Measurements from ENCODE around the gene UBAP1. TPM values are rescaled to one million over a fixed set of nuclear protein-coding genes. Genes with fewer than 3 reads are reported as not detected.

Gene UBAP1
- total and polyA plus RNA-seq, 2 experiments from 2014 or later: 17.4 to 20.7 TPM

GRCh38 chr9:34176089-34176488 lies 2.8 kb upstream of the UBAP1 start:
- Histone ChIP-seq H3K4me3 (no peak overlapping the region), H3K27me3 (ENCODE audit: insufficient read depth) (no peaks in the 10 kb centered on the region), H4K20me1 (replicated peaks; ENCODE audit: insufficient read depth) (peaks cover 5% of the 10 kb centered on the region; the same call in 1 of the 2 replicates), H2AFZ (no peak overlapping the region), H3K4me1 (ENCODE audit: insufficient read depth) (no peaks in the 10 kb centered on the region), H3K27ac (ENCODE audit: low read depth) (no peak overlapping the region), H3F3A (replicated peaks; ENCODE audit: low read depth) (no peaks in the 10 kb centered on the region), H3K4me2 (no peak overlapping the region), H3K9me2 (ENCODE audit: insufficient read depth) (no peaks in the 10 kb centered on the region), H3K79me2 (replicated peaks; ENCODE audit: insufficient read depth) (peaks cover 26% of the 10 kb centered on the region), H3K36me3 (ENCODE audit: insufficient read depth) (no peaks in the 10 kb centered on the region)
- ATAC-seq (no peak), DNase-seq (ENCODE audit: low spot score) (no peak)
- Mint-ChIP-seq H3K4me3 (no peak overlapping the region), H3K27ac (no peak overlapping the region), H3K27me3 (ENCODE audit: insufficient read depth, low read depth, poor library complexity) (peaks cover 11% of the 10 kb centered on the region), H3K36me3 (ENCODE audit: low read depth) (no peaks in the 10 kb centered on the region), H3K9me3 (no peaks in the 10 kb centered on the region), H3K4me1 (no peaks in the 10 kb centered on the region)
- no peak for TF ChIP-seq ETS1 (IDR thresholded peaks at IDR 0.05)
- TF ChIP-seq CREB1 (CRISPR knock-in tag; IDR thresholded peaks at IDR 0.05; ENCODE audit: low read depth): no peak
- no peak for TF ChIP-seq ZNF331 (CRISPR knock-in tag; IDR thresholded peaks at IDR 0.05; ENCODE audit: low read depth)
- TF ChIP-seq ZNF114 (CRISPR knock-in tag; IDR thresholded peaks at IDR 0.05): no peak
- no peak for TF ChIP-seq NANOG (IDR thresholded peaks at IDR 0.05; ENCODE audit: borderline replicate concordance)
- no peak for TF ChIP-seq REST (IDR thresholded peaks at IDR 0.05; ENCODE audit: unreplicated experiment)
- no peak for TF ChIP-seq POLR2AphosphoS5 (IDR thresholded peaks at IDR 0.05; ENCODE audit: low read depth)
- TF ChIP-seq STAT1 (IDR thresholded peaks at IDR 0.05; ENCODE audit: unreplicated experiment): no peak
- no peak for TF ChIP-seq EZH2phosphoT487 (IDR thresholded peaks at IDR 0.05; ENCODE audit: unreplicated experiment)
- TF ChIP-seq CTCF (conservative IDR thresholded peaks at IDR 0.05; ENCODE audit: low read depth in 2 of 2): no peak
- TF ChIP-seq, protein P1, sequence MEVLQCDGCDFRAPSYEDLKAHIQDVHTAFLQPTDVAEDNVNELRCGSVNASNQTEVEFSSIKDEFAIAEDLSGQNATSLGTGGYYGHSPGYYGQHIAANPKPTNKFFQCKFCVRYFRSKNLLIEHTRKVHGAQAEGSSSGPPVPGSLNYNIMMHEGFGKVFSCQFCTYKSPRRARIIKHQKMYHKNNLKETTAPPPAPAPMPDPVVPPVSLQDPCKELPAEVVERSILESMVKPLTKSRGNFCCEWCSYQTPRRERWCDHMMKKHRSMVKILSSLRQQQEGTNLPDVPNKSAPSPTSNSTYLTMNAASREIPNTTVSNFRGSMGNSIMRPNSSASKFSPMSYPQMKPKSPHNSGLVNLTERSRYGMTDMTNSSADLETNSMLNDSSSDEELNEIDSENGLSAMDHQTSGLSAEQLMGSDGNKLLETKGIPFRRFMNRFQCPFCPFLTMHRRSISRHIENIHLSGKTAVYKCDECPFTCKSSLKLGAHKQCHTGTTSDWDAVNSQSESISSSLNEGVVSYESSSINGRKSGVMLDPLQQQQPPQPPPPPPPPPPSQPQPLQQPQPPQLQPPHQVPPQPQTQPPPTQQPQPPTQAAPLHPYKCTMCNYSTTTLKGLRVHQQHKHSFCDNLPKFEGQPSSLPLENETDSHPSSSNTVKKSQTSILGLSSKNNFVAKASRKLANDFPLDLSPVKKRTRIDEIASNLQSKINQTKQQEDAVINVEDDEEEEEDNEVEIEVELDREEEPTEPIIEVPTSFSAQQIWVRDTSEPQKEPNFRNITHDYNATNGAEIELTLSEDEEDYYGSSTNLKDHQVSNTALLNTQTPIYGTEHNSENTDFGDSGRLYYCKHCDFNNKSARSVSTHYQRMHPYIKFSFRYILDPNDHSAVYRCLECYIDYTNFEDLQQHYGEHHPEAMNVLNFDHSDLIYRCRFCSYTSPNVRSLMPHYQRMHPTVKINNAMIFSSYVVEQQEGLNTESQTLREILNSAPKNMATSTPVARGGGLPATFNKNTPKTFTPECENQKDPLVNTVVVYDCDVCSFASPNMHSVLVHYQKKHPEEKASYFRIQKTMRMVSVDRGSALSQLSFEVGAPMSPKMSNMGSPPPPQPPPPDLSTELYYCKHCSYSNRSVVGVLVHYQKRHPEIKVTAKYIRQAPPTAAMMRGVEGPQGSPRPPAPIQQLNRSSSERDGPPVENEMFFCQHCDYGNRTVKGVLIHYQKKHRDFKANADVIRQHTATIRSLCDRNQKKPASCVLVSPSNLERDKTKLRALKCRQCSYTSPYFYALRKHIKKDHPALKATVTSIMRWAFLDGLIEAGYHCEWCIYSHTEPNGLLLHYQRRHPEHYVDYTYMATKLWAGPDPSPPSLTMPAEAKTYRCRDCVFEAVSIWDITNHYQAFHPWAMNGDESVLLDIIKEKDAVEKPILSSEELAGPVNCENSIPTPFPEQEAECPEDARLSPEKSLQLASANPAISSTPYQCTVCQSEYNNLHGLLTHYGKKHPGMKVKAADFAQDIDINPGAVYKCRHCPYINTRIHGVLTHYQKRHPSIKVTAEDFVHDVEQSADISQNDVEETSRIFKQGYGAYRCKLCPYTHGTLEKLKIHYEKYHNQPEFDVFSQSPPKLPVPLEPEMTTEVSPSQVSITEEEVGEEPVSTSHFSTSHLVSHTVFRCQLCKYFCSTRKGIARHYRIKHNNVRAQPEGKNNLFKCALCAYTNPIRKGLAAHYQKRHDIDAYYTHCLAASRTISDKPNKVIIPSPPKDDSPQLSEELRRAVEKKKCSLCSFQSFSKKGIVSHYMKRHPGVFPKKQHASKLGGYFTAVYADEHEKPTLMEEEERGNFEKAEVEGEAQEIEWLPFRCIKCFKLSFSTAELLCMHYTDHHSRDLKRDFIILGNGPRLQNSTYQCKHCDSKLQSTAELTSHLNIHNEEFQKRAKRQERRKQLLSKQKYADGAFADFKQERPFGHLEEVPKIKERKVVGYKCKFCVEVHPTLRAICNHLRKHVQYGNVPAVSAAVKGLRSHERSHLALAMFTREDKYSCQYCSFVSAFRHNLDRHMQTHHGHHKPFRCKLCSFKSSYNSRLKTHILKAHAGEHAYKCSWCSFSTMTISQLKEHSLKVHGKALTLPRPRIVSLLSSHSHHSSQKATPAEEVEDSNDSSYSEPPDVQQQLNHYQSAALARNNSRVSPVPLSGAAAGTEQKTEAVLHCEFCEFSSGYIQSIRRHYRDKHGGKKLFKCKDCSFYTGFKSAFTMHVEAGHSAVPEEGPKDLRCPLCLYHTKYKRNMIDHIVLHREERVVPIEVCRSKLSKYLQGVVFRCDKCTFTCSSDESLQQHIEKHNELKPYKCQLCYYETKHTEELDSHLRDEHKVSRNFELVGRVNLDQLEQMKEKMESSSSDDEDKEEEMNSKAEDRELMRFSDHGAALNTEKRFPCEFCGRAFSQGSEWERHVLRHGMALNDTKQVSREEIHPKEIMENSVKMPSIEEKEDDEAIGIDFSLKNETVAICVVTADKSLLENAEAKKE (CRISPR knock-in tag; IDR thresholded peaks at IDR 0.05): no peak
- TF ChIP-seq EZH2 (IDR thresholded peaks at IDR 0.05; ENCODE audit: low read depth, unreplicated experiment): no peak
- no peak for TF ChIP-seq JUNB (IDR thresholded peaks at IDR 0.05; ENCODE audit: unreplicated experiment)
